ENCODE data around the gene ABCB11. TPM values are rescaled to one million over a fixed set of nuclear protein-coding genes. Genes with fewer than 3 reads are reported as not detected.
"Not testable (repeated sequence)": the region's sequence is repeated elsewhere in the genome, so short reads cannot be mapped to it uniquely, and the experiment has no call there.

ABCB11 gene
- total RNA-seq, 1 donor from 2014 or later: not detected

DNA sequence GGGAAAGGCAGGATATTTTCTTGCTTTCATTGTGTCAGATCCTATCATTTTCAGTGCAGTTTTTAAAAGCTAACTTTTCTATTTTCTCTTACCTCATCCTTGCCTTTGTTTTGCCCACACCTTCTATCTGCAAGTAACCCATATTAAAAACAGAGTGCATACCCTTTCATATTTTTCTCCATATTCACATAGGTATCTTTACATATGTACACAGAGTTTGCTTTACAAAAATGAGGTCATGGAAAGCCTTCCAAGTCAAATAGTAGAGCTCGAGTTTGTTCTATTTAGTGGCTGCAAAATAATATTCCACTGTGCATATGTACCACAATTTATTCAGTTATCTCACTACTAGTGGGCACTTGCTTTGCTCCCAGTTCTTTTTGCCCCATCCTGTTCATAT is 34.3 kb upstream of the ABCB11 start:
- DNase-seq (ENCODE audit: low spot score): no peak
- intact Hi-C loops (cut with micrococcal nuclease): no loop called here
- Mint-ChIP-seq H3K9me3 (no peaks in the 10 kb centered on the region), H3K36me3 (ENCODE audit: low read depth) (peaks cover 2% of the 10 kb centered on the region), H3K4me1 (ENCODE audit: low read depth) (peaks cover 11% of the 10 kb centered on the region), H3K27ac (no peak overlapping the region), H3K27me3 (ENCODE audit: insufficient read depth) (no peaks in the 10 kb centered on the region), H3K4me3 (no peak overlapping the region)

DNA sequence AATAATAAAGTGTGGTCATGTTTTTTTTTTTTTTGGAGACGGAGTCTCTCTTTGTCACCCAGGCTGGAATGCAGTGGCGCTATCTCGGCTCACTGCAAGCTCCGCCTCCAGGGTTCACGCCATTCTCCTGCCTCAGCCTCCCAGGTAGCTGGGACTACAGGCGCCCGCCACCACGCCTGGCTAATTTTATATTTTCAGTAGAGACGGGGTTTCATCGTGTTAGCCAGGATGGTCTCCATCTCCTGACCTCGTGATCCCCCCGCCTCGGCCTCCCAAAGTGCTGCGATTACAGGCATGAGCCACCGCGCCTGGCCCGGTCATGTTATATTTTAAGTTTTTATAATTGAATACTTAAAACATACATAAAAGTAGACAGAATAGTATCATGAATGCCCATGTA is 33.1 kb upstream of the ABCB11 start:
- H3K36me3 Mint-ChIP-seq (ENCODE audit: low read depth); H3K4me3 Mint-ChIP-seq; H3K27ac Mint-ChIP-seq; H3K9me3 Mint-ChIP-seq; H3K4me1 Mint-ChIP-seq (ENCODE audit: low read depth); intact Hi-C loops (cut with micrococcal nuclease); H3K27me3 Mint-ChIP-seq (ENCODE audit: insufficient read depth); DNase-seq (ENCODE audit: low spot score): not testable (repeated sequence)

- H3K4me1 Mint-ChIP-seq (ENCODE audit: low read depth); H3K4me3 Mint-ChIP-seq; H3K27ac Mint-ChIP-seq; H3K27me3 Mint-ChIP-seq (ENCODE audit: insufficient read depth); intact Hi-C loops (cut with micrococcal nuclease); DNase-seq (ENCODE audit: low spot score); H3K36me3 Mint-ChIP-seq (ENCODE audit: low read depth): not testable (repeated sequence)
- H3K9me3 Mint-ChIP-seq: peaks cover 28% of the 10 kb centered on the region
Observed at GRCh38 chr2:169054575-169054974, 23.5 kb upstream of the ABCB11 start.

- DNase-seq (ENCODE audit: low spot score): no peak
- Mint-ChIP-seq H3K4me1 (ENCODE audit: low read depth) (no peaks in the 10 kb centered on the region), H3K36me3 (ENCODE audit: low read depth) (peaks cover 2% of the 10 kb centered on the region), H3K27me3 (ENCODE audit: insufficient read depth) (peaks cover 2% of the 10 kb centered on the region), H3K4me3 (no peak overlapping the region), H3K27ac (no peak overlapping the region), H3K9me3 (peaks cover 15% of the 10 kb centered on the region)
- intact Hi-C loops (cut with micrococcal nuclease): no loop called here
Observed at GRCh38 chr2:169050476-169051240, 19.5 kb upstream of the ABCB11 start.

DNA sequence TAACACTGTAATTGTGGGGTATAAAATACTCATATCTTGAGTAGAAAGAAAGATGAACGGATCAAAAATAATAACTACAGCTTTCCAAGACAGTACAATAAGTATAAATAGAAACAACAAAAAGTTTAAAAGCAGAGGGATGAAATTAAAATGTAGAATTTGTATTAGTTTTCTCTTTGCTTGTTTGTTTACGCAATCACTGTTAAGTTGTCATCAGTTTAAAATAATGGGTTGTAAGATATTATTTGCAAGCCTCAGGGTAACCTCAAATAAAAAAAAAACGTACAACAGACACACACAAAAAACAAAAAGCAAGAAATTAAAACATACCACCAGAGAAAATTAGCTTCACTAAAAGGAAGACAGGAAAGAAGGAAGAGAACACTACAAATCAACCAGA is 18.0 kb upstream of the ABCB11 start:
- no peaks in the 10 kb centered on the region for H3K4me1 Mint-ChIP-seq (ENCODE audit: low read depth)
- H3K27me3 Mint-ChIP-seq (ENCODE audit: insufficient read depth): peaks cover 2% of the 10 kb centered on the region
- H3K27ac Mint-ChIP-seq: no peak overlapping the region
- no peak for DNase-seq (ENCODE audit: low spot score)
- no peak overlapping the region for H3K4me3 Mint-ChIP-seq
- peaks cover 2% of the 10 kb centered on the region for H3K36me3 Mint-ChIP-seq (ENCODE audit: low read depth)
- intact Hi-C loops (cut with micrococcal nuclease): no loop called here
- H3K9me3 Mint-ChIP-seq: peaks cover 13% of the 10 kb centered on the region

DNA sequence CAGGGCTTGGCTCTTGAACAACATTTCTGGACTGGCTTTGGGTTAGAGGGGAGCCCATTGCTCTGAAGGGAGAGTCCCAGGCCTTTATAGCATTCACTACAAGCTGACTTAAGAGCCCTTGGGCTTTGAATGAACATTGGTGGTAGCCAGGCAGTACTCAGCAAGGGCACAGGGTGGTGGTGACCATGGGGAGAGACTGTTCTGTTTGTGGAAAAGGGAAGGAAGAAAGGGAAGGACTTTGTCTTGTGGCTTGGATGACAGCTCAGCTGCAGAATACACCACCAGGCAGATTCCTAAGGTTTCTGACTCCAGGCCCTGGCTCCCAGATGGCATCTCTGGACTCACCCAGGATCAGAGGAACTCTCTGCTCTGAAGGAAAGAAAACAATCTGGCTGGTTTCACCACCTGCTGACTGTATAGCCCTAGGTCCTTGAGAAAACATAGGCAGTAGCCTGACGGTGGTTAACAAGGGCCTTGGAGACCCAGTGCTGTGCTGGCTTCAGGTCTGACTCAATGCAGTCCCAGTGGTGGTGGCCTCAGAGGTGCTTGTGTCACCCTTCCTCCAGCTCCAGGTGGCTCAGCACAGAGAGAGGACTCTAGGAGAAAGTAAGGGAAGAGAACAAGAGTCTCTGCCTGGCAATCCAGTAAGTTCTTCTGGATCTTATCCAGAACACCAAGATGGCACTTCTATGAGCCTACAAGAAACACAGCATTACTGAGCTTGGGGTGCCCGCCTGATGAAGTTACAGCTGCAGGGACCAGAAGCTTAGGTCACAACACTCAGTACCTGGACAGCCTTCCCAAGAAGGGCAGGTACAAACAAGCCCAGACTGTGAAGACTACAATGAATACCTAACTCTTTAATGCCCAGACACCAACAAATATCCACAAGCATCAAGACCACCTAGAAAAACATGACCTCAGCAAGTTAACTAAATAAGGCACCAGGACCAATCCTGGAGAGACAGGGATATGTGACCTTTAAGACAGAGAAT is 16.4 kb upstream of the ABCB11 start:
- H3K9me3 Mint-ChIP-seq: peaks cover 22% of the 10 kb centered on the region
- no peak overlapping the region for H3K27ac Mint-ChIP-seq
- no peak overlapping the region for H3K4me3 Mint-ChIP-seq
- H3K27me3 Mint-ChIP-seq (ENCODE audit: insufficient read depth): peaks cover 2% of the 10 kb centered on the region
- DNase-seq (ENCODE audit: low spot score): no peak
- no peaks in the 10 kb centered on the region for H3K4me1 Mint-ChIP-seq (ENCODE audit: low read depth)
- H3K36me3 Mint-ChIP-seq (ENCODE audit: low read depth): peaks cover 2% of the 10 kb centered on the region
- intact Hi-C loops (cut with micrococcal nuclease): no loop called here

GRCh38 chr2:169046440-169047151 is 15.5 kb upstream of the ABCB11 start:
- intact Hi-C loops (cut with micrococcal nuclease): no loop called here
- peaks cover 32% of the 10 kb centered on the region for H3K9me3 Mint-ChIP-seq
- DNase-seq (ENCODE audit: low spot score): no peak
- H3K27me3 Mint-ChIP-seq (ENCODE audit: insufficient read depth): peaks cover 2% of the 10 kb centered on the region
- H3K36me3 Mint-ChIP-seq (ENCODE audit: low read depth): peaks cover 3% of the 10 kb centered on the region
- H3K27ac Mint-ChIP-seq: no peak overlapping the region
- H3K4me1 Mint-ChIP-seq (ENCODE audit: low read depth): no peaks in the 10 kb centered on the region
- H3K4me3 Mint-ChIP-seq: no peak overlapping the region

- Mint-ChIP-seq H3K4me1 (ENCODE audit: low read depth) (peaks cover 13% of the 10 kb centered on the region), H3K27ac (no peak overlapping the region), H3K9me3 (peaks cover 40% of the 10 kb centered on the region), H3K36me3 (ENCODE audit: low read depth) (peaks cover 4% of the 10 kb centered on the region), H3K4me3 (no peak overlapping the region), H3K27me3 (ENCODE audit: insufficient read depth) (peaks cover 2% of the 10 kb centered on the region)
- intact Hi-C loops (cut with micrococcal nuclease): no loop called here
- no peak for DNase-seq (ENCODE audit: low spot score)
Observed at GRCh38 chr2:169042856-169043255, 11.7 kb upstream of the ABCB11 start.

DNA sequence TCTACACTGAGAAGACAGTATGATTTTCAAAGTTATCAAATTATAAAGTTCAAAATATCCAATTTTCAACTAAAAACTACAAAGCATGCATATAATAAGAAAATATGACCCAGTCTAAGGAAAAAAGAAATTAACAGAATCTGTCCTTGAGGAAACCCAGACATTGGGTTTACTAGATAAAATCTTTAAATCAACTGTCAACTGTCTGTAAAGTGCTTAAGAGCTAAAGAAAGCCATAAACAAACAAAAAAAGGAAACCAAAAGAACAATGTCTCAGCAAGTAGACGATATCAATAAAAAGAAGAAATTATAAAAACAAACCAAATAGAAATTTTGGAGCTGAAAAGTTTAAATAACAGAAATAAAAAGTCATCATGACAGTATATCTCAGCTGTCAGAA is 10.5 kb upstream of the ABCB11 start:
- Mint-ChIP-seq H3K27ac (no peak overlapping the region), H3K36me3 (ENCODE audit: low read depth) (peaks cover 4% of the 10 kb centered on the region), H3K4me1 (ENCODE audit: low read depth) (peaks cover 13% of the 10 kb centered on the region), H3K9me3 (peaks cover 40% of the 10 kb centered on the region), H3K4me3 (no peak overlapping the region), H3K27me3 (ENCODE audit: insufficient read depth) (no peaks in the 10 kb centered on the region)
- intact Hi-C loops (cut with micrococcal nuclease): no loop called here
- no peak for DNase-seq (ENCODE audit: low spot score)

GRCh38 chr2:169039702-169040101 is 8.6 kb upstream of the ABCB11 start:
- Mint-ChIP-seq H3K4me1 (ENCODE audit: low read depth) (peaks cover 13% of the 10 kb centered on the region), H3K36me3 (ENCODE audit: low read depth) (peaks cover 2% of the 10 kb centered on the region)
- intact Hi-C loops (cut with micrococcal nuclease): no loop called here

GRCh38 chr2:169038338-169038757 is 7.2 kb upstream of the ABCB11 start:
- Mint-ChIP-seq H3K4me1 (ENCODE audit: low read depth) (peaks cover 13% of the 10 kb centered on the region), H3K9me3 (peaks cover 27% of the 10 kb centered on the region), H3K27me3 (ENCODE audit: insufficient read depth) (no peaks in the 10 kb centered on the region), H3K27ac (no peak overlapping the region), H3K36me3 (ENCODE audit: low read depth) (peaks cover 2% of the 10 kb centered on the region), H3K4me3 (no peak overlapping the region)
- DNase-seq (ENCODE audit: low spot score): no peak
- intact Hi-C loops (cut with micrococcal nuclease): no loop called here

More at GRCh38 chr2:169039702-169040101, 8.6 kb upstream of the ABCB11 start:
- H3K27ac Mint-ChIP-seq: no peak overlapping the region
- no peaks in the 10 kb centered on the region for H3K27me3 Mint-ChIP-seq (ENCODE audit: insufficient read depth)
- no peak for DNase-seq (ENCODE audit: low spot score)
- H3K9me3 Mint-ChIP-seq: peaks cover 33% of the 10 kb centered on the region
- no peak overlapping the region for H3K4me3 Mint-ChIP-seq

- peaks cover 16% of the 10 kb centered on the region for H3K9me3 Mint-ChIP-seq
- no peak overlapping the region for H3K27ac Mint-ChIP-seq
- no peak overlapping the region for H3K4me3 Mint-ChIP-seq
- H3K4me1 Mint-ChIP-seq (ENCODE audit: low read depth): peaks cover 13% of the 10 kb centered on the region
- H3K36me3 Mint-ChIP-seq (ENCODE audit: low read depth): peaks cover 4% of the 10 kb centered on the region
- DNase-seq (ENCODE audit: low spot score): no peak
- intact Hi-C loops (cut with micrococcal nuclease): no loop called here
- peaks cover 1% of the 10 kb centered on the region for H3K27me3 Mint-ChIP-seq (ENCODE audit: insufficient read depth)
Observed at GRCh38 chr2:169036736-169037440, 5.8 kb upstream of the ABCB11 start.

Data from activated T-helper 1 cell treated with anti-CD3 and anti-CD28 coated beads, Interleukin-12 subunit alpha, Interleukin-12 subunit beta, Interleukin-2, Interleukin-4 antibody, amounts not matched to agents 30 ng/mL and 10 ng/mL and 1 ng/mL, durations not matched to agents 14 hours and 24 hours and 36 hours (primary cell).